A549 (cell line): Measurements from ENCODE around the gene CELF2. TPM values are rescaled to one million over a fixed set of nuclear protein-coding genes. Genes with fewer than 3 reads are reported as not detected.

Experiments
- ATAC-seq, 2 experiments: fragments of 200-7000 bp in 1 of 2; fragments of >200 bp in 1 of 2; cut with Nextera tagmentation in 1 of 2; cut with Tn5 transposase in 1 of 2; 3 replicates each; pipeline versions ENCODE4 v1.8.0 to v1.9.1; 2018 to 2020; ENCODE audit warnings: mild to moderate bottlenecking in 1 of 2, moderate library complexity in 1 of 2
- CTCF ChIA-PET: fragments of 300-600 bp; sonication (Branson Sonifier 250); formaldehyde crosslinking; extraction: SDS; loops from one replicate; lab custom pipeline; 2021; ENCODE audit warnings: antibody characterized with exemption, inconsistent platforms; lab: Yijun Ruan, JAX
- POLR2A ChIA-PET: fragments of 350-600 bp; formaldehyde crosslinking; extraction: SDS; loops from one replicate; lab custom pipeline; 2021; ENCODE audit warnings: antibody characterized with exemption, inconsistent platforms; lab: Yijun Ruan, JAX
- DNase-seq, 2 experiments: peaks; one replicate each; pipeline versions ENCODE4 v3.0.0 to v3.0.0-alpha.2; 2011 to 2016; ENCODE audit warnings: low read depth in 1 of 2, low spot score in 1 of 2
- FAIRE-seq: peaks from 2 replicates; lab custom pipeline; 2011; peaks lifted over from hg19 to GRCh38; lab: Jason Lieb, UNC
- H3K27ac ChIP-seq, 2 experiments: fragments of >200 bp; sonication (Bioruptor Twin); formaldehyde crosslinking; 3 replicates each; pipeline ENCODE4 v1.5.1; 2016 to 2017
- H3K4me1 ChIP-seq: fragments of >200 bp; sonication (Bioruptor Twin); formaldehyde crosslinking; 3 replicates; pipeline ENCODE4 v1.6.1; 2016
- H3K4me2 ChIP-seq: fragments of >200 bp; sonication (Bioruptor Twin); formaldehyde crosslinking; 3 replicates; pipeline ENCODE4 v1.6.1; 2016
- H3K4me3 ChIP-seq: fragments of >200 bp; sonication (Bioruptor Twin); formaldehyde crosslinking; 3 replicates; pipeline ENCODE4 v1.5.1; 2016
- H3K9me3 ChIP-seq: fragments of >200 bp; sonication (Bioruptor Twin); formaldehyde crosslinking; 3 replicates; pipeline ENCODE4 v1.6.1; 2016
- CBX8 ChIP-seq: fragments of 200-600 bp; sonication (generic); IDR thresholded peaks from 2 replicates; pipeline ENCODE4 v1.6.1; 2016
- CHD4 ChIP-seq: fragments of 200-600 bp; sonication (generic); IDR thresholded peaks from 2 replicates; pipeline ENCODE4 v1.6.1; 2016; ENCODE audit warnings: antibody characterized with exemption, mild to moderate bottlenecking, borderline replicate concordance
- EP300 ChIP-seq, 2 experiments: fragments of >200 bp; sonication (Bioruptor Twin); formaldehyde crosslinking; IDR thresholded peaks; 2 replicates in 1 of 2; 3 replicates in 1 of 2; pipeline ENCODE4 v1.6.1; 2016 to 2017
- GATA3 ChIP-seq: IDR thresholded peaks from 2 replicates; pipeline ENCODE4 v1.6.1; 2012; ENCODE audit warnings: borderline replicate concordance
- HDAC2 ChIP-seq: fragments of 200-600 bp; sonication (generic); IDR thresholded peaks from 2 replicates; pipeline ENCODE4 v1.6.1; 2016
- HEYL ChIP-seq: fragments of 250-450 bp; sonication (Bioruptor Pico); IDR thresholded peaks from 2 replicates; pipeline ENCODE4 v1.8.0; 2021; ENCODE audit warnings: mild to moderate bottlenecking, moderate library complexity
- HOXA7 ChIP-seq: fragments of 250-450 bp; sonication (Bioruptor Pico); IDR thresholded peaks from 2 replicates; pipeline ENCODE4 v1.5.0; 2020; ENCODE audit warnings: mild to moderate bottlenecking, moderate library complexity
- JUN ChIP-seq, 2 experiments: fragments of >200 bp; sonication (Bioruptor Twin); formaldehyde crosslinking; IDR thresholded peaks; 2 replicates in 1 of 2; 3 replicates in 1 of 2; pipeline ENCODE4 v1.6.1; 2016 to 2017
- JUNB ChIP-seq: fragments of >200 bp; sonication (Bioruptor Twin); formaldehyde crosslinking; IDR thresholded peaks from 2 replicates; pipeline ENCODE4 v1.6.1; 2016
- KDM1A ChIP-seq: fragments of 200-600 bp; sonication (generic); IDR thresholded peaks from 2 replicates; pipeline ENCODE4 v1.6.1; 2016; ENCODE audit warnings: low read depth, mild to moderate bottlenecking
- KDM5A ChIP-seq: fragments of 200-600 bp; sonication (generic); IDR thresholded peaks from 2 replicates; pipeline ENCODE4 v1.6.1; 2016; ENCODE audit warnings: antibody characterized with exemption, mild to moderate bottlenecking
- MAFK ChIP-seq: fragments of 450-650 bp; IDR thresholded peaks from 2 replicates; pipeline ENCODE4 v1.6.1; 2014; ENCODE audit not compliant: partially characterized antibody
- MYC ChIP-seq: IDR thresholded peaks from 2 replicates; pipeline ENCODE4 v1.6.1; 2012; ENCODE audit warnings: mild to moderate bottlenecking, inconsistent platforms, low read length, improper control_type of control experiment, borderline replicate concordance
- NFE2L2 ChIP-seq: fragments of 150-350 bp; conservative IDR thresholded peaks from 2 replicates; pipeline ENCODE4 v1.6.1; 2014; ENCODE audit warnings: low read length
- PHF8 ChIP-seq: fragments of 200-600 bp; sonication (generic); IDR thresholded peaks from 2 replicates; pipeline ENCODE4 v1.6.1; 2016; ENCODE audit warnings: low read depth, mild to moderate bottlenecking, antibody characterized with exemption, moderate library complexity, borderline replicate concordance
- POLR2A ChIP-seq: IDR thresholded peaks from 2 replicates; pipeline ENCODE4 v1.6.1; 2012; ENCODE audit warnings: mild to moderate bottlenecking, low read length
- POLR2AphosphoS2 ChIP-seq: conservative IDR thresholded peaks from 2 replicates; pipeline ENCODE4 v1.6.1; 2012; ENCODE audit warnings: low read length, improper control_type of control experiment, inconsistent platforms
- RAD21 ChIP-seq, 2 experiments: fragments of >200 bp in 1 of 2; sonication (Bioruptor Twin) in 1 of 2; formaldehyde crosslinking in 1 of 2; IDR thresholded peaks in 1 of 2; conservative IDR thresholded peaks in 1 of 2; 2 replicates in 1 of 2; 3 replicates in 1 of 2; pipeline ENCODE4 v1.6.1; 2012 to 2018; ENCODE audit warnings: inconsistent platforms in 1 of 2
- RARB ChIP-seq: fragments of 250-450 bp; sonication (Bioruptor Pico); IDR thresholded peaks from 2 replicates; pipeline ENCODE4 v1.8.0; 2021; ENCODE audit warnings: mild to moderate bottlenecking, moderate library complexity
- RCOR1 ChIP-seq: fragments of 150-350 bp; IDR thresholded peaks from 2 replicates; pipeline ENCODE4 v1.6.1; 2014; ENCODE audit warnings: antibody characterized with exemption, low read length, low read depth
- RFX5 ChIP-seq: fragments of 450-650 bp; IDR thresholded peaks from 2 replicates; pipeline ENCODE4 v1.7.1; 2014; ENCODE audit warnings: antibody characterized with exemption, mild to moderate bottlenecking, moderate library complexity
- SREBF2 ChIP-seq: fragments of 450-650 bp; IDR thresholded peaks from 2 replicates; pipeline ENCODE4 v1.6.1; 2014; ENCODE audit warnings: mild to moderate bottlenecking, moderate library complexity
- ZC3H11A ChIP-seq: fragments of 450-650 bp; IDR thresholded peaks from 2 replicates; pipeline ENCODE4 v1.6.1; 2014; ENCODE audit warnings: antibody characterized with exemption, mild to moderate bottlenecking
- ZFP36 ChIP-seq: fragments of 450-650 bp; IDR thresholded peaks from 2 replicates; pipeline ENCODE4 v1.6.1; 2014; ENCODE audit warnings: borderline replicate concordance; ENCODE audit not compliant: partially characterized antibody
- ZNF302 ChIP-seq: fragments of 250-450 bp; sonication (Bioruptor Pico); IDR thresholded peaks from 2 replicates; pipeline ENCODE4 v1.9.0; 2021; ENCODE audit warnings: inconsistent platforms, mild to moderate bottlenecking, moderate library complexity
- WGBS: methylation state at CpG from one replicate; pipeline ENCODE4 v1.1.6; 2017; ENCODE audit errors: missing lambda C conversion rate; 5-methylcytosine and 5-hydroxymethylcytosine counted together
- polyA plus RNA-seq, 4 experiments: library from polyadenylated mRNA; depleted of rRNA in 3 of 4; stranded (reverse); fragments of >200 nt; fragmentation: RNase III in 1 of 4; extraction: RNeasy Plus Mini Kit Qiagen cat#74134 plus additional on column Dnase treatment in 1 of 4; gene quantifications; 2 replicates in 3 of 4; 3 replicates in 1 of 4; pipeline ENCODE4 v1.2.3, GENCODE V29; 2011 to 2017
- TF ChIP-seq, protein P1 (sequence below): IDR thresholded peaks from 2 replicates; pipeline ENCODE4 v1.6.1; 2012
- TF ChIP-seq, protein P2 (sequence below): fragments of 250-450 bp; sonication (Bioruptor Pico); IDR thresholded peaks from 2 replicates; pipeline ENCODE4 v1.5.0; 2020; ENCODE audit warnings: low read depth, mild to moderate bottlenecking, moderate library complexity
- TF ChIP-seq, protein P3 (sequence below): fragments of 450-650 bp; IDR thresholded peaks from 2 replicates; pipeline ENCODE4 v1.6.1; 2014; ENCODE audit warnings: antibody characterized with exemption

The CELF2 gene
- polyA plus RNA-seq, 2 of the 4 experiments (the other 2 are of a cell fraction), result 0.01 to 0.03 TPM

DNA sequence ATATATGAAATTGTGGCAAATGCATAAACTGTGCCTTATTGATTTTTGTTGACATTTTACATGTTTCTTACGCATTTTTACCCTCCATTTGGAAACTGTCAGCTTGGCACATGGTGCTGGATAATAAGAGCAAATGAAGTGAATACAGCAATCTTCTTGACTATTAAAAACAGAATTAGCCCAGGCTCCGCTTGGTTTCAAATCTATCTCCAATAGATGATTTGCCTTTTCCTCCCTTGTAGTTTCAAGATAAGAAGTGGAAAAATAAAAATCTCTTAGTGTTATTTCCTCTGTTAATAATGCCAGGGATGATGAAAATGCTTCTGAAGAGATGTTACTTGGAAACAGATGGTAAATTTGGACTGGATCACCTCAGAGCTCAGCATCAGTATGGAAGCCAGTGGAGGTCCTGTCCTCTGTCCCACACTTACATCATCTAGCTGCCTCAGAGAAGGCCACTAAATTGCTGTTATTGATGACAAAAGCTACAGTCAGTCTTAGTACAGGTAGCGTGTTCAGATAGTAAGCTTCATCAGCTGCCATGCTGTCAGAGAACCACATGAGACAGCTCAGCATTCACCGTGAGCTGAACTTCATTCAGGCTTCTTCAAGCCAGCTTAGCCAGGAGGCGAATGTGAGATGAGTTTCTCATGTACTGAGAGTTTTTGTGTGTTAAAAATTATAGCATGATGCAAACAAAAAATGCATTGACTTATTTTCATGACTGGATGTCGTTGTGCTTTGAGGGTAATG, 246.8 kb downstream of the CELF2 start:
- H3K27ac ChIP-seq, result no peak overlapping the region
- WGBS, result 28% methylated on average over 6 of the region's 6 CpGs
- no peaks in the 10 kb centered on the region for H3K9me3 ChIP-seq
- no peak overlapping the region for H3K4me2 ChIP-seq
- ATAC-seq (no peak), FAIRE-seq (peak; percentile 18), DNase-seq (no peak)
- no peak overlapping the region for H3K4me3 ChIP-seq
- no peaks in the 10 kb centered on the region for H3K4me1 ChIP-seq
- ChIA-PET POLR2A (no interaction called here), CTCF (interaction anchor here (1.1 kb wide), 1 partner anchor 1922 kb away, joined by 3 read pairs; no protein-coding TSS in a partner anchor)
- TF ChIP-seq HDAC2, result no peak
- TF ChIP-seq HEYL (CRISPR knock-in tag), result no peak
- no peak for TF ChIP-seq RAD21 (conservative IDR thresholded peaks at IDR 0.05 in 1 of 2, IDR thresholded peaks at IDR 0.05 in 1 of 2)
- no peak for TF ChIP-seq GATA3
- TF ChIP-seq, protein P1, sequence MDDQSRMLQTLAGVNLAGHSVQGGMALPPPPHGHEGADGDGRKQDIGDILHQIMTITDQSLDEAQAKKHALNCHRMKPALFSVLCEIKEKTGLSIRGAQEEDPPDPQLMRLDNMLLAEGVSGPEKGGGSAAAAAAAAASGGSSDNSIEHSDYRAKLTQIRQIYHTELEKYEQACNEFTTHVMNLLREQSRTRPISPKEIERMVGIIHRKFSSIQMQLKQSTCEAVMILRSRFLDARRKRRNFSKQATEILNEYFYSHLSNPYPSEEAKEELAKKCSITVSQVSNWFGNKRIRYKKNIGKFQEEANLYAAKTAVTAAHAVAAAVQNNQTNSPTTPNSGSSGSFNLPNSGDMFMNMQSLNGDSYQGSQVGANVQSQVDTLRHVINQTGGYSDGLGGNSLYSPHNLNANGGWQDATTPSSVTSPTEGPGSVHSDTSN, result no peak
- TF ChIP-seq EP300 (IDR thresholded peaks at IDR 0.05), result no peak
- TF ChIP-seq KDM1A, result no peak
- TF ChIP-seq MYC, result no peak
- TF ChIP-seq MAFK, result no peak
- no peak for TF ChIP-seq NFE2L2
- no peak for TF ChIP-seq SREBF2
- no peak for TF ChIP-seq PHF8
- no peak for TF ChIP-seq RFX5

DNA sequence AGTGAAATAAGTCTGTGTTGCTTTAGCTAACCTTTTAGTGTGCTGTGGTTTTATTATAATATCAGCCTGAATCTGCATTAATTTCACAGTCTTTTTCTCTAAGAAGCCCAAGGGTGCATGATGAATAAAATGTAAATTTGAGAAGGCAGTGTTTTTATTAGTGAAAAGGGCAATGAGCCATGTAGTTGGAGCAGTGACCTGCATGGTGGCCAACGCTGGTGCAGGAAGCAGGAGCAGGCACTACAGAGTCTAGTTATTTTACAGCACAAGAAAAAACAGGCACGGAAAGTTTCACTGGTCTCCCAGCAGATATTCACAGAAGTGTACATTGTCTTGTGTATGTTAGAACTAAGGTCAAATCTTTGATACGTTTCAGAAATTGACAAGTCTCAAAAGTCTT, 247.8 kb downstream of the CELF2 start:
- ChIA-PET CTCF (interaction anchor here (1.2 kb wide), 1 partner anchor 10 kb away, joined by 4 read pairs; no protein-coding TSS in a partner anchor), POLR2A (no interaction called here)
- H3K27ac ChIP-seq, result no peak overlapping the region
- DNase-seq (no peak), FAIRE-seq (no peak)
- 12% methylated on average over 3 of the region's 3 CpGs for WGBS
- H3K4me1 ChIP-seq, result no peaks in the 10 kb centered on the region
- no peak overlapping the region for H3K4me2 ChIP-seq
- H3K4me3 ChIP-seq, result no peak overlapping the region
- TF ChIP-seq POLR2AphosphoS2 (no peak), RFX5 (no peak), RARB (CRISPR knock-in tag) (no peak), MYC (no peak), RCOR1 (no peak), JUNB (no peak), KDM5A (no peak), HOXA7 (CRISPR knock-in tag) (no peak), JUN (IDR thresholded peaks at IDR 0.05) (no peak), ZC3H11A (no peak), POLR2A (no peak), CHD4 (no peak), ZFP36 (no peak), CBX8 (no peak), ZNF302 (no peak)
- TF ChIP-seq, protein P2, sequence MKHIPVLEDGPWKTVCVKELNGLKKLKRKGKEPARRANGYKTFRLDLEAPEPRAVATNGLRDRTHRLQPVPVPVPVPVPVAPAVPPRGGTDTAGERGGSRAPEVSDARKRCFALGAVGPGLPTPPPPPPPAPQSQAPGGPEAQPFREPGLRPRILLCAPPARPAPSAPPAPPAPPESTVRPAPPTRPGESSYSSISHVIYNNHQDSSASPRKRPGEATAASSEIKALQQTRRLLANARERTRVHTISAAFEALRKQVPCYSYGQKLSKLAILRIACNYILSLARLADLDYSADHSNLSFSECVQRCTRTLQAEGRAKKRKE, result no peak
- TF ChIP-seq, protein P1, result no peak
- TF ChIP-seq, protein P3, sequence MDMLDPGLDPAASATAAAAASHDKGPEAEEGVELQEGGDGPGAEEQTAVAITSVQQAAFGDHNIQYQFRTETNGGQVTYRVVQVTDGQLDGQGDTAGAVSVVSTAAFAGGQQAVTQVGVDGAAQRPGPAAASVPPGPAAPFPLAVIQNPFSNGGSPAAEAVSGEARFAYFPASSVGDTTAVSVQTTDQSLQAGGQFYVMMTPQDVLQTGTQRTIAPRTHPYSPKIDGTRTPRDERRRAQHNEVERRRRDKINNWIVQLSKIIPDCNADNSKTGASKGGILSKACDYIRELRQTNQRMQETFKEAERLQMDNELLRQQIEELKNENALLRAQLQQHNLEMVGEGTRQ, result no peak
- TF ChIP-seq, all 56 proteins: peak for 0
- no peak for ATAC-seq
- H3K9me3 ChIP-seq, result no peaks in the 10 kb centered on the region
